K562 (cell line): Measurements from ENCODE around the gene SOAT2. TPM values are rescaled to one million over a fixed set of nuclear protein-coding genes. Genes with fewer than 3 reads are reported as not detected.

Experiments used
- ARNT ChIP-seq, 2 experiments: fragments of 450-650 bp; IDR thresholded peaks; 2 replicates each; pipeline ENCODE4 v1.6.1; 2016; ENCODE audit warnings: mild to moderate bottlenecking in 1 of 2
- BACH1 ChIP-seq: fragments of 200-800 bp; sonication (Bioruptor generic); IDR thresholded peaks from 2 replicates; pipeline ENCODE4 v1.6.1; 2016; ENCODE audit warnings: missing genetic modification characterization, missing compliant biosample characterization
- CBFA2T3 ChIP-seq: fragments of 450-650 bp; IDR thresholded peaks from 2 replicates; pipeline ENCODE4 v1.6.1; 2017
- CBX8 ChIP-seq: fragments of 200-600 bp; sonication (generic); IDR thresholded peaks from 2 replicates; pipeline ENCODE4 v1.6.1; 2012; ENCODE audit warnings: borderline replicate concordance, mixed run types, low read depth, mild to moderate bottlenecking, moderate library complexity, mixed read lengths, low read length, control low read depth, inconsistent platforms; ENCODE audit not compliant: poor library complexity, severe bottlenecking; ENCODE audit errors: extremely low read depth
- DNMT1 ChIP-seq: fragments of 450-650 bp; IDR thresholded peaks from 2 replicates; pipeline ENCODE4 v1.6.1; 2016; ENCODE audit warnings: antibody characterized with exemption, mild to moderate bottlenecking
- ELK3 ChIP-seq: fragments of 450-650 bp; formaldehyde crosslinking; IDR thresholded peaks from 2 replicates; pipeline ENCODE4 v1.4.0; 2020; ENCODE audit warnings: mild to moderate bottlenecking
- ESRRA ChIP-seq: fragments of 450-650 bp; IDR thresholded peaks from 2 replicates; pipeline ENCODE4 v1.6.1; 2014; ENCODE audit warnings: low read depth, mild to moderate bottlenecking, moderate library complexity, borderline replicate concordance
- GTF2B ChIP-seq: IDR thresholded peaks from 2 replicates; pipeline ENCODE4 v1.6.1; 2011; ENCODE audit not compliant: insufficient read length; ENCODE audit errors: extremely low read depth
- NCOA1 ChIP-seq: fragments of 450-650 bp; IDR thresholded peaks from 2 replicates; pipeline ENCODE4 v1.6.1; 2016; ENCODE audit warnings: low read depth
- NR2F6 ChIP-seq: fragments of 450-650 bp; formaldehyde crosslinking; IDR thresholded peaks from 2 replicates; pipeline ENCODE4 v1.4.0; 2020; ENCODE audit warnings: mild to moderate bottlenecking
- NR3C1 ChIP-seq: sonication (generic); formaldehyde crosslinking; IDR thresholded peaks from 2 replicates; pipeline ENCODE4 v1.8.1; 2022; ENCODE audit warnings: missing genetic modification reagents
- OTX1 ChIP-seq: fragments of 450-650 bp; formaldehyde crosslinking; IDR thresholded peaks from 2 replicates; pipeline ENCODE4 v1.4.0; 2022; ENCODE audit warnings: mild to moderate bottlenecking
- PHB ChIP-seq: fragments of 250-450 bp; sonication (Bioruptor Pico); IDR thresholded peaks from 2 replicates; pipeline ENCODE4 v1.5.0; 2021
- POLR2B ChIP-seq: fragments of 450-650 bp; IDR thresholded peaks from 2 replicates; pipeline ENCODE4 v1.6.1; 2018; ENCODE audit warnings: low read depth; ENCODE audit not compliant: partially characterized antibody
- PRMT5 ChIP-seq: sonication (generic); formaldehyde crosslinking; IDR thresholded peaks from 2 replicates; pipeline ENCODE4 v1.5.0; 2020; ENCODE audit warnings: missing genetic modification reagents
- PTBP1 ChIP-seq: fragments of 200-400 bp; formaldehyde crosslinking; IDR thresholded peaks from 2 replicates; pipeline ENCODE4 v1.6.1; 2017; ENCODE audit warnings: low read depth, low read length
- RAD51 ChIP-seq: fragments of 450-650 bp; IDR thresholded peaks from 2 replicates; pipeline ENCODE4 v1.7.1; 2016; ENCODE audit warnings: low read depth, mild to moderate bottlenecking, borderline replicate concordance
- RBM15 ChIP-seq: fragments of 200-400 bp; formaldehyde crosslinking; IDR thresholded peaks from 2 replicates; pipeline ENCODE4 v1.6.1; 2018; ENCODE audit warnings: mild to moderate bottlenecking, low read length, moderate library complexity; ENCODE audit not compliant: insufficient read depth
- RBM17 ChIP-seq: fragments of 200-400 bp; formaldehyde crosslinking; IDR thresholded peaks from 2 replicates; pipeline ENCODE4 v1.6.1; 2017; ENCODE audit warnings: low read depth, mild to moderate bottlenecking, low read length, borderline replicate concordance
- SMC3 ChIP-seq: conservative IDR thresholded peaks from 2 replicates; pipeline ENCODE4 v1.6.1; 2011; ENCODE audit warnings: low read depth, low read length, improper control_type of control experiment; ENCODE audit not compliant: insufficient read depth
- TFAM ChIP-seq: fragments of 250-450 bp; sonication (Bioruptor Pico); conservative IDR thresholded peaks from 2 replicates; pipeline ENCODE4 v1.5.0; 2021; ENCODE audit warnings: mild to moderate bottlenecking, moderate library complexity
- THRB ChIP-seq: fragments of 450-650 bp; formaldehyde crosslinking; conservative IDR thresholded peaks from 2 replicates; pipeline ENCODE4 v1.4.0; 2022; ENCODE audit warnings: mild to moderate bottlenecking, missing genetic modification characterization
- ZKSCAN3 ChIP-seq: fragments of 250-450 bp; sonication (Bioruptor Pico); IDR thresholded peaks from 2 replicates; pipeline ENCODE4 v1.4.0; 2020
- ZNF143 ChIP-seq: sonication (generic); formaldehyde crosslinking; IDR thresholded peaks from 2 replicates; pipeline ENCODE4 v1.9.0; 2022; ENCODE audit warnings: mild to moderate bottlenecking, missing genetic modification reagents
- ZNF212 ChIP-seq: fragments of 450-650 bp; formaldehyde crosslinking; IDR thresholded peaks from 2 replicates; pipeline ENCODE4 v1.4.0; 2020; ENCODE audit warnings: mild to moderate bottlenecking
- ZNF224 ChIP-seq: sonication (generic); formaldehyde crosslinking; IDR thresholded peaks from 2 replicates; pipeline ENCODE4 v1.8.0; 2022; ENCODE audit warnings: mild to moderate bottlenecking, missing genetic modification reagents
- ZNF324 ChIP-seq: fragments of 250-450 bp; sonication (Bioruptor Pico); IDR thresholded peaks from 2 replicates; pipeline ENCODE4 v1.4.0; 2020; ENCODE audit warnings: mild to moderate bottlenecking
- polyA plus RNA-seq, 8 experiments: library from polyadenylated mRNA; depleted of rRNA in 4 of 8; stranded (reverse) in 5 of 8; unstranded in 3 of 8; fragments of >200 nt; fragmentation: Nextera tagmentation in 2 of 8; fragmentation: Illumina TruSeq in 1 of 8; extraction: Ambion mirVana in 2 of 8; extraction: Trizol in 1 of 8; gene quantifications; 2 replicates each; pipeline versions ENCODE4 v1.2.1 to v1.2.3, GENCODE V29; 2011 to 2014; ENCODE audit warnings: inconsistent platforms in 1 of 8, missing spikeins in 1 of 8
- total RNA-seq, 7 experiments: library from RNA; depleted of rRNA in 6 of 7; stranded (reverse); fragments of >200 nt in 6 of 7; fragmentation: Illumina TruSeq in 2 of 7; extraction: Trizol in 2 of 7; gene quantifications; 2 replicates each; pipeline versions ENCODE4 v1.2.1 to v1.2.3, GENCODE V29; 2011 to 2021; ENCODE audit warnings: low replicate concordance in 1 of 7
- TF ChIP-seq, protein P1 (sequence below): fragments of 250-450 bp; sonication (Bioruptor Pico); IDR thresholded peaks from 2 replicates; pipeline ENCODE4 v1.8.0; 2022; ENCODE audit warnings: moderate library complexity, mild to moderate bottlenecking, inconsistent platforms

SOAT2 gene
- total and polyA plus RNA-seq, 9 of the 15 experiments (the other 6 are each of a cell fraction or from before 2014, with no cell fraction given): 0.04 TPM; not detected in 8

DNA sequence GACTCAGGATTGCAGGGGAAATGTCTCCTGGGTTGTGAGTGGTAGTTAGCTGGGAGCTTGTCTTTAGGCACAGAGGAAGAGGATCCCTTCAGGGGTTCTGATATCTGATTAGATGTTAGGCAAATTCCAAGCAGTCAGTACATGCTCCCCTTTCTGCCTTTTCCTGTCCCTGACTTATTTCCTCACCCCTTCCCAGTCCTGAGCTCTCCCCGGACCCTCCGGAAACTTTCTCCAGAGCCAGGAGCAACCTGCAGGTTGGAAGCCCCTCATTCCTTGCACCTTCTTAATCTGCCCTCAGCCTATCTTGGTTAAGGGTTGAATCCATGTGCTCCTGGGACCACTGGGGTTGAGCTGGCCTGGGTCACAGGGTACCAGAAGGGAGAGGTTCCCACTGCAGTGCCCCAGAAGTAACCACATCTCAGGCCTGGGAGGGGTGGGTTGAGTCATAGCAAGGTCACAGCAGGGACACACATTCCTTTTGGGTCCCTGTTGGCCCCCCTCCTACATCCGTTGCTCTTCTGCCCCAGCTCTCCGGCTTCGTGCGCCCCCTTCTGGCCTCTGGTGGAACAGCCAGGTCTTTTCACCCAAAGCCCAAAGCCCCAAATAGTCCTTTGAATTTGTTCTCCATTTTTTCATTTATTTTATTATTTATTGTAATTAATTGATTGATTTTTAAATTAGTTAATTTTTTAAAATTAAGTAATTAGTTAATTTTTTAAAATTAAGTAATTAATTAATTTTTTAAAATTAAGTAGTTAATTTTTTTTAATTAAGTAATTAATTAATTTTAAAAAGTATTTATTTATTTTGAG lies 4.0 kb upstream of the SOAT2 start (continued):
- no peak for TF ChIP-seq RBM15
- TF ChIP-seq DNMT1: no peak
- TF ChIP-seq SMC3: peak; percentile 74
- TF ChIP-seq RBM17: no peak
- TF ChIP-seq ZKSCAN3 (CRISPR knock-in tag): no peak
- TF ChIP-seq ZNF324: no peak
- TF ChIP-seq TFAM (CRISPR knock-in tag): no peak
- no peak for TF ChIP-seq RAD51
- no peak for TF ChIP-seq ZNF143
- no peak for TF ChIP-seq GTF2B
- 0 out of 2 replicates have a peak, but pooled peaks have one; percentile 5 for TF ChIP-seq CBFA2T3
- TF ChIP-seq PRMT5: no peak
- no peak for TF ChIP-seq POLR2B
- TF ChIP-seq NCOA1: peak; percentile 50; the same call in 1 of the 2 replicates
- TF ChIP-seq NR3C1 (CRISPR knock-in tag): no peak
- TF ChIP-seq OTX1 (CRISPR knock-in tag): no peak
- no peak for TF ChIP-seq PHB (CRISPR knock-in tag)
- no peak for TF ChIP-seq ELK3
- no peak for TF ChIP-seq THRB (CRISPR knock-in tag)
- no peak for TF ChIP-seq CBX8
- TF ChIP-seq ESRRA: peak; percentile 96
- no peak for TF ChIP-seq NR2F6
- no peak for TF ChIP-seq ZNF212 (CRISPR knock-in tag)
- TF ChIP-seq ZNF224 (CRISPR knock-in tag): no peak
- TF ChIP-seq, protein P1, sequence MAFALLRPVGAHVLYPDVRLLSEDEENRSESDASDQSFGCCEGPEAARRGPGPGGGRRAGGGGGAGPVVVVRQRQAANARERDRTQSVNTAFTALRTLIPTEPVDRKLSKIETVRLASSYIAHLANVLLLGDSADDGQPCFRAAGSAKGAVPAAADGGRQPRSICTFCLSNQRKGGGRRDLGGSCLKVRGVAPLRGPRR (CRISPR knock-in tag): no peak
- TF ChIP-seq BACH1 (tag): no peak
- TF ChIP-seq PTBP1: no peak
- no peak for TF ChIP-seq ARNT (IDR thresholded peaks at IDR 0.05)
